T47D (cell line): ENCODE results near the gene PRELID3B.
A peak's percentile ranks its signal among the peaks of the same experiment; 100 is the strongest.

Source experiments
- DNase-seq, 2 experiments: peaks; one replicate each; pipeline versions ENCODE4 v3.0.0 to v3.0.0-alpha.2; 2011 to 2012; ENCODE audit warnings: low read depth in 1 of 2, low spot score in 1 of 2
- JUND ChIP-seq: IDR thresholded peaks from 2 replicates; pipeline ENCODE4 v1.6.1; 2012; ENCODE audit warnings: low read depth
- in situ Hi-C: cut with HindIII; loops from 2 replicates; pipeline ENCODE4 v1.10.0; 2016; ENCODE audit warnings: low sequenced_read_pairs, low pct_unique_long_range_greater_than_20kb

PRELID3B gene

GRCh38 chr20:59071216-59071615, 28.6 kb upstream of the PRELID3B start:
- no peak for TF ChIP-seq JUND
- in situ Hi-C loops: no loop called here
- DNase-seq: no peak

GRCh38 chr20:59069026-59069425, 26.4 kb upstream of the PRELID3B start:
- no peak for DNase-seq
- TF ChIP-seq JUND: no peak
- in situ Hi-C loops: no loop called here

GRCh38 chr20:59068534-59068933, 25.9 kb upstream of the PRELID3B start:
- TF ChIP-seq JUND: no peak
- in situ Hi-C loops: no loop called here

GRCh38 chr20:59064214-59064722, 21.7 kb upstream of the PRELID3B start:
- no peak for TF ChIP-seq JUND
- in situ Hi-C loops: no loop called here
- DNase-seq: no peak

More at GRCh38 chr20:59068534-59068933, 25.9 kb upstream of the PRELID3B start:
- no peak for DNase-seq

DNA sequence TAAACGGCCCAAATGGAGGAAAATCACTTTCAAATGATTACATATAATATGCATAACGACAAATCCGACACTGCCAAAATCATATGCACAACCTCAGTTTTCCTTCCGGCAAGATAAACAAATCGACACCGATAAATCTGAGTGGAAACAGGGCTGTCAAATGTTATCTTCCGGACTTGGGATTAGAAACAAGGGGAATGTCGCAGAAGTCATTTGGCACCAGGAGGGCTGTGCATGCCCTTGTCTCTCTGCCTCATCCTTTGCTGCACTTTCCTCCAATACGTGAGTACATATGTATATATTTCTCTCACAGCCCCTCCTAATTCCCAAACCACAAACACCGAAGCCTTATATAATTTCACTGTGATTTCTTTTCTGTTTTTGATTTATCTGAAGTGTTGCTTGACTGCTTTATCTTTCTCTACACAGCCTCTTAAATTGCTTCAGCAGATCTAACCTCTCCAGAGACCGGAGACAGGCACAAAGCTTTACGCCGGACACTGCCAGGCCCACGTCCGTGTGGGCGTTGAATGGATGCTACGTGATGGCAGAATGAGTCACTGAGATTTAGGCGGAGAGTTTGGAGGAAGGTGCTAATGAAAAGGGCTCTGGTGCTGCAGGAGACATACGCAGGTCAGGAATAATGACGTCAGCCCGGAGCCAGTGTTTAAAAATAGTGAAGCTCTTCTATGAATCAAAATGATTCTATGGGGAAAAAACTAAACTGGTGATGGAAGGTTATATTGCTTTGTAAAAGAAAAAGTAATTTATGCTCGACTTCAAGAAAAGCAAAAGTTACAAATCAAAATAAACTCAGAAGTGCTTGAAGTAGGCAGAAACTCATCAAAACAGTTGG, 21.0 kb upstream of the PRELID3B start:
- peak in 1 of 2 experiments; percentile 32 for DNase-seq
- TF ChIP-seq JUND: no peak
- in situ Hi-C loops: no loop called here

DNA sequence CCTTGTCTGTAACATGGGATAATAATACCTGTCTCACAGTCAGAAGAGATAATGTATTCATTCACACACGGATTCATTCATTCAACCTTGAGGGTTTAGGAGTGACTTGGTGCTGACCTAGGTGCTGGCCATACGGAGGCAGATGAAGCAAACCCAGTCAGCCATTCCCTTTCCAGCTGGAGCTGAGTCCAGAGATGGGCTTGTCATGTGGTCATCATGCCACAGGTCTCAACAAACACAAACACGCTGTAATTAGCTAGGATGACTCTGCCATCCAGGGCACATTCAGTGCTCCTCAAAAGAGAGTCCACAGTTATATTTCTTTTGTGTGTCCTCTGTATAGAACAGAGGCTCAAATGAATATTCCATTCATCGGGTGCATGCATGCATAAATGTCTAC, 19.5 kb upstream of the PRELID3B start:
- TF ChIP-seq JUND: no peak
- in situ Hi-C loops: no loop called here
- DNase-seq: peak in 1 of 2 experiments; percentile 30

DNA sequence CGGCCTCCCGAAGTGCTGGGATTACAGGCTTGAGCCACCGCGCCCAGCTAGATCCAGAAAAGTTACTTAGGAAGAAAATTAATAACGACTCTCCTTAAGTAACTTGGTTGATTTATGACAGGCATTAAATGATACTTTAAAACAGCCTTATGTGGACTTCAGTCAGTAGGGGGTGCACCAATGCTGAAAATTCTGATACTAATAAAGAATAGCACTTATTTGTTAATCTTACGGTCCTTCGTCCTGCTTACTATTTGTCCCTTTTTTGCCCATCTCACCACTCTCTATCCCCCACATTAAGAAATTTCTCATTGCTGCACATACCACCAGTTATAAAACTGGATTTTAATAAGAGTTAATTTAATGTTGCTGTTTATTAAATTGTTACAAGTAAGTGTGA, 12.7 kb upstream of the PRELID3B start:
- in situ Hi-C loops: no loop called here
- TF ChIP-seq JUND: no peak
- peak in 1 of 2 experiments; percentile 22 for DNase-seq

DNA sequence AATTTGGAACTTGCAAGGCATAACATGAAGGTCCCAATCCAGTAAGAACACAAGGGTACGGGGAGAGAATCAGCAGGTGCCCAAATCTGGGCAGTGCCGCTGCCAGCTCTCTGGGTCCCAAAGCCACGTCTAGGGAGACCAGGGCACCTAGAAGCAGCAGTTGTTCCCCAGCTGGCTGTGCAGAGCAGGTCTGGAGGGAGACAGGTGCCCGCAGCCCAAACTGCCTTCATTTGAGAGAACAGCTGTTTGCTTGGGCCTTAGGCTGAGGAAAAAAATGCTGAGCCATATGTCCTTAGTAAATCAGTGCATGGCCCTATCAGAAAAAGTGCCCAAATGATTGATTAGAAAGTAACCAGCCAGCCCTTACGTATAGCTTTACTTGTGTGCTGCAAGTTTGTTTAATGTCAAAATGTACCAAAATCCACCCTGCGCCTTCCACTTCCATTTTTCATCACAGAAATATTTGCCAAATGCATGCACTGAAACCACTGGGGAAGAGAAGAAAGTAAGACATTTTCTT, 9.1 kb upstream of the PRELID3B start:
- no peak for TF ChIP-seq JUND
- no peak for DNase-seq
- in situ Hi-C loops: no loop called here

GRCh38 chr20:59050437-59050836, 7.9 kb upstream of the PRELID3B start:
- no peak for TF ChIP-seq JUND
- DNase-seq: no peak
- in situ Hi-C loops: no loop called here

DNA sequence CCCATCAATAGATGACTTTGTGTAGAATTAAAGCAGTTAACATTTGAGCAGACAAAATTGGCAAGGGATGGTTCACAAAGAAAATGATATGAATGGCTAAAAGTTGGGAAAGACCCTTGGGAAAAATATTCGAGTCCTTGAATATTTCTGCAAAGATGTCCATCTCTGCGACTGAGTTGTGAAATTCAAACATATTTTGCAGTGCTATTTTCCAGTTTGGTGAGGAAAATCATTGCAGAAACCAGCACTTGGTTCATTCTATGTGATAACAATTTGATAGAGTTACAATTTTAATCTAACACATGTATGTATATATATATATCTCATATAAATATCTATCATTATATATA, 6.1 kb upstream of the PRELID3B start:
- in situ Hi-C loops: no loop called here
- DNase-seq: no peak
- no peak for TF ChIP-seq JUND

GRCh38 chr20:59047938-59048680, 5.5 kb upstream of the PRELID3B start:
- no peak for TF ChIP-seq JUND
- DNase-seq: no peak
- in situ Hi-C loops: no loop called here

GRCh38 chr20:59046862-59047261, 4.3 kb upstream of the PRELID3B start:
- in situ Hi-C loops: no loop called here
- DNase-seq: no peak
- TF ChIP-seq JUND: no peak

GRCh38 chr20:59044796-59045195, 2.2 kb upstream of the PRELID3B start:
- no peak for DNase-seq
- in situ Hi-C loops: no loop called here
- no peak for TF ChIP-seq JUND
